ENCODE results near the gene CFAP58.

The CFAP58 gene

GRCh38 chr10:104486803-104487202 is 133.2 kb downstream of the CFAP58 start:
- no peak for DNase-seq (ENCODE audit: low spot score)

DNA sequence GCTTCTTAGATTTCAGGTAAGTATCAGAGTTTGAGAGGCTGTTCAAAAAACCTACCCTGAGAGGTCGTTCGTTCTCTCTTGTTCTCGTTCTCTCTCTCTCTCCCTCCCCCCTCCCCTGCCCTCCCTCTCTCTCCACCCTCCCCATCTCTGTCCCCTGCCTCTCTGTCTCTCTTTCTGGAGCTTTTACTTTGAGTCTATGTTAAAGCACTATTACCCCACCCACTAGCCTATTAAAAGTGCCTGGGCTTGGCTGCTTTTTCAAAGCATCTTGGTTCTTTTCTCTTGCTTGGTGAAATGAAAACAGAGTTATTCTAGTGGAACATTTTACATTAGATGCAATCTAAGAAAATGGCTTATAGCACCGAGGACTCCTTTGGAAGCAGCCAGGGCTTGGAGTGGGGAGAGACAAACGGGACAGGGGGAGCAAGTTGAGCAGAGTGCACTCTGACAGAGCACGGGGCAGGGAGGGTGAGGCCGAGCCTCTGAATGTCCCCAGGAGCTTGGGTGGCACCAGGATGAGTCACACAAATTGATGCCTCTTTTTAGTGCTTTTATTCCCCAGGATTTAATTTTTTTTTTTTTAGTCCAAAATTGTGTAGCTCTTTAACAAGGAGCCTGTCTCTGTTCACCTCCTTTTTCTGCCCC is 134.3 kb downstream of the CFAP58 start:
- DNase-seq (ENCODE audit: low spot score), result no peak

- no peak for DNase-seq (ENCODE audit: low spot score)
Observed at GRCh38 chr10:104488439-104488832, 134.8 kb downstream of the CFAP58 start.

DNA sequence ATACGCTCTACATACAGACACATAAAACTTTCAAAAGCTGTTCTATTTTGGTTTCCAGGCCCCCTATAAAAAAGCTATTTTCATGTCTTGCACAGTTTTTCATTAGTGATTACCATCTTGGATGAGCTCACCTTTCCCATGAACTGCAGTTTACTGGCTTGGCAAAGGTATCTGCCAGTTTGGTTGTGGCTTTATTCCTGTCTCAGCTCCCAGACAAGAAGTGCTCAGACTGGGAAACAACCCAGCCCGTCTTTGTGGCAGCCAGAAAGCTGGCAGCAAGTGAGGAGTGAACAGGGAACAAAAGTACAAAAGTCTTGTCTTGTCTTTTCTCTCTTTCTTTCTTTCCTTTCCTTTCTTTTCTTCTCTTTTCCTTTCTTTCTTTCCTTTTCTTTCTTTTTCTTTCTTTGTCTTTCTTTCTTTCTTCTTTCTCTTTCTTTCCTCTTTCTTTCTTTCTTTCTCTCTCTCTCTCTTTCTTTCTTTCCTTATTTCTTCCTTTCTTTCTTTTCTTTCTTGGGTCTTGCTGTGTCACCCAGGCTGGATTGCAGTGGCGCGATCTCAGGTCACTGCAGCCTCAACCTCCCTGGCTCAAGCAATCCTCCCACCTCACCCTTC is 138.8 kb downstream of the CFAP58 start:
- DNase-seq (ENCODE audit: low spot score), result no peak

GRCh38 chr10:104498347-104499081 is 144.9 kb downstream of the CFAP58 start:
- no peak for DNase-seq (ENCODE audit: low spot score)

GRCh38 chr10:104501449-104501848 is 147.8 kb downstream of the CFAP58 start:
- no peak for DNase-seq (ENCODE audit: low spot score)

DNA sequence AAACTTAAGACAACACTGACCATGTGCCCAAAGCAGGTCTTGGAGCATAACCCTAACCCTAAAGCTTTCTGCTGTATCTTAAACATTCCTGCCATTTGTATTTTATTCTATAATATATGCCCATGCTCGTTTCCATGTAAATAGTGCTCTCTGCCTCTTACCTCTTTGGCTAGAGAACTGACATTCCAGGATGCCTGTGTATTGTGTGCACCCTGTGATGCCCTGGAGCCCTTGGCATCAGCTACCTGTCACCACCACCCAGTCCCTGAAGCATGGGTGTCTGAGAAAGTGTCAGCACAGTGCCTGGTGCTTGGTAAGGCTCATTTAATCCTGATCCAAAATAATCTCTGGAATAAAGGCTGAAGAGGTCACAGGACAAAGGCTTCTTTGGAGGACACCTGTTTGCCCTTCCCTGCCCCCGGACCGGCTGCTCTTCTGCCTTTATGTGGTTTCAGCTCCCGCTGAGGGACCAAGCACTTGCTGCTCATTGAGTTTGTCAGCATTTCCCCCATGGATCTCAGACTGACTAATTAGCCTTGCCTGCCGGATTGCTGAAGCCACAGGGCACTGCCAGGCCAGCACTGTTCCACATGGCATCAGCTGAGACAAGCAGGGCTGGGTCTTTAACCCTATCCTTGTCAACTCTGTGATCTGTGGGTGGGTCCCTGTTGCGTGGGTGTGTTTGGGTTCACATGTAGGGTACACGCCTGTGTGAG is 148.4 kb downstream of the CFAP58 start:
- DNase-seq (ENCODE audit: low spot score), result no peak

DNA sequence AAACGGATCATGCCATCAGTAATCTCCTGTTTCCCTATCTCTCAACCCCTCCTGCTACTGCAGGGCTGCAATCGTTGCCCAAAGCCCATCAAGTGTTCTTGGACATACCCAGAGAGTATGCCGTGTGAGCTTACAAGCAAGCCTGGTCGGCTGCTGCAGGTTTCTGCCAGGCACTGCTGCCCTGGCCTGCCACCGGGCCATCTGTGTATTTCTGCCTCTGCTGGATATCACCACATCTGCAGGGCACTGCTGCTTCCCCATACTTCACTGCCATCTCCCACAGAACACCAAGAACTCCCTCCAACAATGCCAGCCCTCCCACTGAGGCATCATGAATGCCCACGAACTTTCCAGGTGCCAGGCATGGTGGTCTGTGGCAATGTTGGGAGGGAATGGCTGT is 149.3 kb downstream of the CFAP58 start:
- no peak for DNase-seq (ENCODE audit: low spot score)
